Upper lobe of right lung (tissue), 1 donor: Measurements from ENCODE around the gene MCCC2. TPM values are rescaled to one million over a fixed set of nuclear protein-coding genes. Genes with fewer than 3 reads are reported as not detected.

ENCODE experiments used
- ATAC-seq: fragments of 200-7000 bp; cut with Tn5 transposase; one replicate; pipeline ENCODE4 v1.9.1; 2020; ENCODE audit warnings: mild to moderate bottlenecking, moderate library complexity
- DNase-seq: peaks from one replicate; pipeline ENCODE4 v3.0.0-alpha.2; 2020
- H3K27ac ChIP-seq: fragments of 200-600 bp; one replicate; pipeline ENCODE4 v1.8.0; 2022
- H3K27me3 ChIP-seq: fragments of 200-600 bp; one replicate; pipeline ENCODE4 v1.8.0; 2022; ENCODE audit warnings: mild to moderate bottlenecking
- H3K36me3 ChIP-seq: fragments of 200-600 bp; one replicate; pipeline ENCODE4 v1.8.0; 2022
- H3K4me1 ChIP-seq: fragments of 200-600 bp; one replicate; pipeline ENCODE4 v1.8.0; 2022
- H3K4me3 ChIP-seq: fragments of 200-600 bp; one replicate; pipeline ENCODE4 v1.8.0; 2022; ENCODE audit warnings: mild to moderate bottlenecking
- H3K9me3 ChIP-seq: fragments of 200-600 bp; one replicate; pipeline ENCODE4 v1.8.0; 2022
- CTCF ChIP-seq: fragments of 200-600 bp; IDR thresholded peaks from one replicate; pipeline ENCODE4 v1.8.0; 2022; ENCODE audit warnings: antibody characterized with exemption
- intact Hi-C: fragments of 100-400 bp; cut with DNase I; formaldehyde crosslinking; loops from one replicate; pipeline ENCODE4 v1.11.0; 2022
- total RNA-seq: library from RNA; stranded (reverse); fragmentation: NEBNext Ultra II Directional; extraction: Animal tissue kit (Norgen Biotek cat#: 25700); gene quantifications from one replicate; pipeline ENCODE4 v1.2.1, GENCODE V29; 2021
- donor health status: DM: no; HTN: yes; CAD: no; lungs with severe emphysema.

Gene MCCC2
- total RNA-seq, 1 donor from 2014 or later, result 39.9 TPM

- no peaks in the 10 kb centered on the region for H3K27me3 ChIP-seq
- no peak for DNase-seq
- H3K4me1 ChIP-seq, result no peaks in the 10 kb centered on the region
- intact Hi-C loops, result no loop called here
- H3K27ac ChIP-seq, result no peak overlapping the region
- H3K36me3 ChIP-seq, result no peaks in the 10 kb centered on the region
- no peak for ATAC-seq
- no peaks in the 10 kb centered on the region for H3K9me3 ChIP-seq
- no peak for TF ChIP-seq CTCF
- H3K4me3 ChIP-seq, result no peak overlapping the region
These were observed 118.3 kb downstream of the MCCC2 start for GRCh38 chr5:71705421-71705820.

- no peak for DNase-seq
These were observed 119.8 kb downstream of the MCCC2 start for GRCh38 chr5:71706906-71707305.

More at GRCh38 chr5:71706906-71707305, 119.8 kb downstream of the MCCC2 start:
- H3K36me3 ChIP-seq, result no peaks in the 10 kb centered on the region
- H3K27ac ChIP-seq, result no peak overlapping the region
- TF ChIP-seq CTCF, result no peak
- no peaks in the 10 kb centered on the region for H3K9me3 ChIP-seq
- H3K4me3 ChIP-seq, result no peak overlapping the region
- no peaks in the 10 kb centered on the region for H3K4me1 ChIP-seq
- intact Hi-C loops, result no loop called here
- ATAC-seq, result no peak
- no peaks in the 10 kb centered on the region for H3K27me3 ChIP-seq

Other genes starting within 250 kb of the MCCC2 start
- gene BDP1, start 131.7 kb upstream of the MCCC2 start, total RNA-seq, result 28.2 TPM
- gene CARTPT, start 131.9 kb downstream of the MCCC2 start, total RNA-seq, result not detected